H1 (cell line): ENCODE results near the gene ERICH3. TPM values are rescaled to one million over a fixed set of nuclear protein-coding genes. Genes with fewer than 3 reads are reported as not detected.

Experiments
- CTCF ChIA-PET: fragments of 300-600 bp; sonication (Branson Sonifier 250); formaldehyde crosslinking; loops from one replicate; lab custom pipeline; 2021; ENCODE audit not compliant: partially characterized antibody; lab: Charles Lee
- POLR2A ChIA-PET: fragments of 300-600 bp; sonication (Branson Sonifier 250); formaldehyde crosslinking; loops from one replicate; lab custom pipeline; 2021; ENCODE audit warnings: inconsistent platforms; ENCODE audit not compliant: partially characterized antibody; lab: Charles Lee
- DNase-seq, 2 experiments: peaks; one replicate each; pipeline versions ENCODE4 v3.0.0 to v3.0.0-alpha.2; 2010 to 2022; ENCODE audit warnings: low spot score in 2 of 2, low read depth in 1 of 2, mixed read lengths in 1 of 2
- FAIRE-seq: peaks from 2 replicates; lab custom pipeline; 2011; peaks lifted over from hg19 to GRCh38; lab: Jason Lieb, UNC
- H2AFZ ChIP-seq: 2 replicates; pipeline ENCODE4 v1.8.1; 2012; ENCODE audit warnings: low read length, inconsistent platforms
- H2AK5ac ChIP-seq: 2 replicates; pipeline ENCODE4 v1.6.1; 2013; ENCODE audit warnings: low read depth, low read length
- H2BK120ac ChIP-seq: replicated peaks from 2 replicates; pipeline ENCODE3; 2013; ENCODE audit warnings: low read depth, low read length, inconsistent platforms
- H2BK12ac ChIP-seq: 2 replicates; pipeline ENCODE4 v1.6.1; 2013; ENCODE audit warnings: low read depth, low read length
- H2BK15ac ChIP-seq: 2 replicates; pipeline ENCODE4 v1.6.1; 2013; ENCODE audit warnings: low read length
- H2BK20ac ChIP-seq: 2 replicates; pipeline ENCODE4 v1.6.1; 2013; ENCODE audit warnings: low read length
- H2BK5ac ChIP-seq: 2 replicates; pipeline ENCODE4 v1.6.1; 2013; ENCODE audit warnings: low read depth, low read length
- H3K14ac ChIP-seq: 2 replicates; pipeline ENCODE4 v1.6.1; 2013; ENCODE audit warnings: inconsistent platforms; ENCODE audit not compliant: insufficient read length
- H3K18ac ChIP-seq: 2 replicates; pipeline ENCODE4 v1.6.1; 2013; ENCODE audit warnings: low read length; ENCODE audit errors: extremely low read depth
- H3K23ac ChIP-seq: 2 replicates; pipeline ENCODE4 v1.6.1; 2013; ENCODE audit warnings: inconsistent platforms; ENCODE audit not compliant: insufficient read length
- H3K23me2 ChIP-seq: 2 replicates; pipeline ENCODE4 v1.6.1; 2013; ENCODE audit warnings: low read depth, low read length
- H3K27ac ChIP-seq: 2 replicates; pipeline ENCODE4 v1.6.1; 2011; ENCODE audit warnings: low read depth, low read length, inconsistent platforms
- H3K27me3 ChIP-seq, 4 experiments: replicated peaks in 1 of 4; 1 replicate in 1 of 4; 2 replicates in 3 of 4; pipeline versions ENCODE4 v1.6.1 to v1.8.1; 2011 to 2013; ENCODE audit warnings: low read length in 3 of 4, mild to moderate bottlenecking in 3 of 4, inconsistent platforms in 2 of 4, mixed read lengths in 2 of 4, moderate library complexity in 1 of 4; ENCODE audit not compliant: control insufficient read depth in 3 of 4, insufficient read depth in 3 of 4; ENCODE audit errors: extremely low read depth in 1 of 4
- H3K36me3 ChIP-seq, 4 experiments: 2 replicates each; pipeline versions ENCODE4 v1.6.1 to v1.8.1; 2011 to 2013; ENCODE audit warnings: mild to moderate bottlenecking in 4 of 4, low read length in 3 of 4, moderate library complexity in 2 of 4, control low read depth in 1 of 4, inconsistent platforms in 1 of 4; ENCODE audit not compliant: insufficient read depth in 4 of 4, control insufficient read depth in 2 of 4
- H3K4ac ChIP-seq: replicated peaks from 2 replicates; pipeline ENCODE3; 2013; ENCODE audit warnings: low read length, low read depth, mixed read lengths, inconsistent platforms; ENCODE audit not compliant: insufficient read length
- H3K4me1 ChIP-seq, 4 experiments: replicated peaks in 1 of 4; 1 replicate in 1 of 4; 2 replicates in 3 of 4; pipeline versions ENCODE4 v1.6.1 to v1.8.1; 2011 to 2013; ENCODE audit warnings: low read length in 3 of 4, inconsistent platforms in 2 of 4, mixed read lengths in 1 of 4; ENCODE audit not compliant: insufficient read depth in 4 of 4, control insufficient read depth in 3 of 4
- H3K4me2 ChIP-seq, 2 experiments: 2 replicates each; pipeline versions ENCODE4 v1.6.1 to v1.8.1; 2011 to 2013; ENCODE audit warnings: low read depth in 2 of 2, low read length in 2 of 2, control low read depth in 1 of 2, inconsistent platforms in 1 of 2, mild to moderate bottlenecking in 1 of 2; ENCODE audit not compliant: insufficient read depth in 1 of 2
- H3K4me3 ChIP-seq, 4 experiments: fragments of 200-600, 300-600 bp in 1 of 4; sonication (generic), shearing (Covaris generic), sonication (Bioruptor Twin) in 1 of 4; 2 replicates each; pipeline versions ENCODE4 v1.5.1 to v1.8.1; 2011 to 2016; ENCODE audit warnings: low read length in 4 of 4, low read depth in 3 of 4, control low read depth in 2 of 4, inconsistent platforms in 2 of 4, mild to moderate bottlenecking in 2 of 4, mixed read lengths in 1 of 4, moderate library complexity in 1 of 4; ENCODE audit not compliant: insufficient read depth in 2 of 4; ENCODE audit errors: extremely low read depth in 1 of 4
- H3K56ac ChIP-seq: replicated peaks from 2 replicates; pipeline ENCODE3; 2013; ENCODE audit warnings: low read depth, mild to moderate bottlenecking, mixed read lengths, low read length, inconsistent platforms; ENCODE audit not compliant: insufficient read length
- H3K79me1 ChIP-seq: 2 replicates; pipeline ENCODE4 v1.6.1; 2013; ENCODE audit warnings: low read depth, low read length, control low read depth
- H3K79me2 ChIP-seq, 2 experiments: 2 replicates each; pipeline versions ENCODE4 v1.6.1 to v1.8.1; 2012 to 2013; ENCODE audit warnings: low read length in 2 of 2, mild to moderate bottlenecking in 2 of 2, inconsistent platforms in 1 of 2; ENCODE audit not compliant: insufficient read depth in 2 of 2, control insufficient read depth in 1 of 2
- H3K9ac ChIP-seq, 4 experiments: replicated peaks in 1 of 4; 1 replicate in 1 of 4; 2 replicates in 3 of 4; pipeline versions ENCODE4 v1.6.1 to v1.8.1; 2011 to 2013; ENCODE audit warnings: low read depth in 3 of 4, low read length in 3 of 4, control low read depth in 2 of 4, mild to moderate bottlenecking in 2 of 4, moderate library complexity in 2 of 4, inconsistent platforms in 1 of 4; ENCODE audit errors: extremely low read depth in 1 of 4
- H3K9me3 ChIP-seq, 2 experiments: 2 replicates each; pipeline versions ENCODE4 v1.6.1 to v1.8.1; 2012 to 2013; ENCODE audit warnings: mild to moderate bottlenecking in 2 of 2, moderate library complexity in 2 of 2, control low read depth in 1 of 2, inconsistent platforms in 1 of 2, low read depth in 1 of 2, low read length in 1 of 2, mixed read lengths in 1 of 2; ENCODE audit not compliant: insufficient read depth in 2 of 2
- H4K20me1 ChIP-seq, 2 experiments: replicated peaks in 1 of 2; 2 replicates each; pipeline versions ENCODE3 to v1.8.1; 2011 to 2013; ENCODE audit warnings: inconsistent platforms in 2 of 2, low read length in 2 of 2, mild to moderate bottlenecking in 1 of 2; ENCODE audit not compliant: insufficient read depth in 2 of 2, control insufficient read depth in 1 of 2
- H4K5ac ChIP-seq: 2 replicates; pipeline ENCODE4 v1.6.1; 2013; ENCODE audit warnings: low read length, low read depth, mixed read lengths, inconsistent platforms; ENCODE audit not compliant: insufficient read length
- H4K8ac ChIP-seq: 2 replicates; pipeline ENCODE4 v1.8.0; 2013; ENCODE audit warnings: mild to moderate bottlenecking, moderate library complexity, low read length, inconsistent platforms; ENCODE audit not compliant: insufficient read depth; ENCODE audit errors: extremely low read depth
- H4K91ac ChIP-seq: replicated peaks from 2 replicates; pipeline ENCODE3; 2013; ENCODE audit warnings: low read length, mixed read lengths, inconsistent platforms; ENCODE audit not compliant: insufficient read length
- TCF12 ChIP-seq: IDR thresholded peaks from 2 replicates; pipeline ENCODE4 v1.6.1; 2011; ENCODE audit warnings: low read depth, mild to moderate bottlenecking, low read length
- WGBS, 2 experiments: shearing (Covaris generic) in 1 of 2; methylation state at CpG; one replicate each; pipeline versions ENCODE4 v1.1.6 to v1.1.7; 2013 to 2015; ENCODE audit warnings: low lambda C conversion rate in 2 of 2, mixed read lengths in 2 of 2, inconsistent platforms in 1 of 2, low coverage in 1 of 2, missing lambda C conversion rate in 1 of 2; ENCODE audit not compliant: insufficient replicate concordance in 2 of 2, insufficient coverage in 1 of 2, insufficient read length in 1 of 2; ENCODE audit errors: extremely low coverage in 1 of 2, missing lambda C conversion rate in 1 of 2; 5-methylcytosine and 5-hydroxymethylcytosine counted together
- polyA plus RNA-seq, 7 experiments: library from polyadenylated mRNA; depleted of rRNA in 3 of 7; stranded (reverse) in 5 of 7; unstranded in 2 of 7; fragments of >200 nt in 5 of 7; fragments of 200-250 nt in 2 of 7; gene quantifications; 1 replicate in 5 of 7; 2 replicates in 1 of 7; 4 replicates in 1 of 7; pipeline versions ENCODE4 v1.2.1 to v1.2.3, GENCODE V29; 2011 to 2013; ENCODE audit warnings: missing spikeins in 2 of 7, mixed read lengths in 2 of 7
- total RNA-seq: library from RNA; stranded (reverse); fragmentation: NEBNext Ultra II Directional; extraction: Animal tissue kit (Norgen Biotek cat#: 25700); gene quantifications from 2 replicates; pipeline ENCODE4 v1.2.1, GENCODE V29; 2021
- TF ChIP-seq, protein P1 (sequence below): IDR thresholded peaks from 2 replicates; pipeline ENCODE4 v1.6.1; 2012; ENCODE audit warnings: low read length, inconsistent platforms

The ERICH3 gene
- total and polyA plus RNA-seq, 2 of the 8 experiments (the other 6 are each of a cell fraction or from before 2014, with no cell fraction given): 0.02 TPM; not detected in 1

DNA sequence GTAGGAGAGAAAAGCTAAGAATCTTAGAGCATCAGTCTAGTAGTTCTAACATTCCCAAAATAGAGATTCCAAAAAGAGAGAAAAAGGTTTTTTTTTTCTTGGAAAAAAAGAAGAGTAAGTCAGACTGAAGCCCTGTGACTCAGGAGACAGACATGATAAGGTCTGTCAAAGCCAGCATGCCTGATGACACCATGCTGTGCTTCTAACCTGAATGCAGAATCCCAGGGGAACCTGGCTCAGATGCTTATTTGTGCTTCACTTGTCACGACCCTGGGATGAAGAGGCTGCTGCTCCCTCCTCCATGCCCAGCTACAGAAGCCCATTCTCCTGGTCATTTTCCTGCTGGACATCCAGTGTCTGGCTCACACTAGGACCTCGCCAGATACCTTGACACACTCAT lies 44.3 kb downstream of the ERICH3 start:
- WGBS, 2 experiments: 73% methylated on average over 2 of the region's 2 CpGs; no CpG with 5 or more reads in 1 of the 2 experiments
- H2BK20ac ChIP-seq: no peak overlapping the region
- no peak overlapping the region for H2AK5ac ChIP-seq
- H3K4me2 ChIP-seq: no peak overlapping the region
- H3K14ac ChIP-seq: no peak overlapping the region
- H3K9ac ChIP-seq: no peak overlapping the region
- H3K9me3 ChIP-seq: no peaks in the 10 kb centered on the region
- no peak overlapping the region for H3K4me3 ChIP-seq
- H3K4ac ChIP-seq: no peak overlapping the region
- H3K36me3 ChIP-seq: no peaks in the 10 kb centered on the region; a peak in 1 of 8 replicates
- peaks cover 0 to 2% (median 0%) of the 10 kb centered on the region in 4 experiments; a peak in 2 of 7 replicates for H3K4me1 ChIP-seq
- no peak overlapping the region for H4K5ac ChIP-seq
- no peaks in the 10 kb centered on the region for H3K27me3 ChIP-seq
- H2BK15ac ChIP-seq: no peak overlapping the region
- H3K27ac ChIP-seq: no peak overlapping the region
- H2AFZ ChIP-seq: no peak overlapping the region
- DNase-seq (peak in 1 of 2 experiments; percentile 21), FAIRE-seq (no peak)
- no peak overlapping the region for H3K18ac ChIP-seq
- no peaks in the 10 kb centered on the region for H3K23me2 ChIP-seq
- no peak overlapping the region for H4K91ac ChIP-seq
- no peak overlapping the region for H4K8ac ChIP-seq
- H3K79me1 ChIP-seq: no peaks in the 10 kb centered on the region
- H3K56ac ChIP-seq: no peak overlapping the region
- ChIA-PET CTCF (interaction anchor here (0.6 to 1.5 kb wide), 2 partner anchors 60 to 61 kb away, joined by 3 to 4 read pairs; no protein-coding TSS in a partner anchor), POLR2A (no interaction called here)
- H2BK12ac ChIP-seq: no peak overlapping the region
- H2BK120ac ChIP-seq: no peak overlapping the region
- no peak overlapping the region for H2BK5ac ChIP-seq
- H3K79me2 ChIP-seq: no peaks in the 10 kb centered on the region
- H3K23ac ChIP-seq: no peak overlapping the region
- no peaks in the 10 kb centered on the region for H4K20me1 ChIP-seq
- TF ChIP-seq, protein P1, sequence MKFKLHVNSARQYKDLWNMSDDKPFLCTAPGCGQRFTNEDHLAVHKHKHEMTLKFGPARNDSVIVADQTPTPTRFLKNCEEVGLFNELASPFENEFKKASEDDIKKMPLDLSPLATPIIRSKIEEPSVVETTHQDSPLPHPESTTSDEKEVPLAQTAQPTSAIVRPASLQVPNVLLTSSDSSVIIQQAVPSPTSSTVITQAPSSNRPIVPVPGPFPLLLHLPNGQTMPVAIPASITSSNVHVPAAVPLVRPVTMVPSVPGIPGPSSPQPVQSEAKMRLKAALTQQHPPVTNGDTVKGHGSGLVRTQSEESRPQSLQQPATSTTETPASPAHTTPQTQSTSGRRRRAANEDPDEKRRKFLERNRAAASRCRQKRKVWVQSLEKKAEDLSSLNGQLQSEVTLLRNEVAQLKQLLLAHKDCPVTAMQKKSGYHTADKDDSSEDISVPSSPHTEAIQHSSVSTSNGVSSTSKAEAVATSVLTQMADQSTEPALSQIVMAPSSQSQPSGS: no peak
- TF ChIP-seq TCF12: no peak
- TF ChIP-seq, all 59 proteins: peak for 0
